GM12891 (cell line): Measurements from ENCODE around the gene DAPP1.

ENCODE experiments used
- DNase-seq: peaks from one replicate; pipeline ENCODE4 v3.0.0; 2011; ENCODE audit warnings: low spot score; ENCODE audit not compliant: insufficient read length
- FAIRE-seq: peaks from 2 replicates; lab custom pipeline; 2011; peaks lifted over from hg19 to GRCh38; lab: Jason Lieb, UNC
- PAX5 ChIP-seq: IDR thresholded peaks from 2 replicates; pipeline ENCODE4 v1.6.1; 2011; ENCODE audit warnings: low read length, moderate library complexity, mild to moderate bottlenecking; ENCODE audit not compliant: insufficient read depth, severe bottlenecking
- POLR2A ChIP-seq: IDR thresholded peaks from 2 replicates; pipeline ENCODE4 v1.6.1; 2011; ENCODE audit warnings: low read depth, low read length, control low read depth
- POLR2AphosphoS5 ChIP-seq: IDR thresholded peaks from 2 replicates; pipeline ENCODE4 v1.6.1; 2011; ENCODE audit warnings: low read depth, low read length, control low read depth
- POU2F2 ChIP-seq: IDR thresholded peaks from 2 replicates; pipeline ENCODE4 v1.6.1; 2011; ENCODE audit warnings: low read depth, mild to moderate bottlenecking, control low read depth, low read length, moderate library complexity
- SPI1 ChIP-seq: IDR thresholded peaks from 2 replicates; pipeline ENCODE4 v1.6.1; 2011; ENCODE audit warnings: low read depth, low read length, control low read depth
- TAF1 ChIP-seq: IDR thresholded peaks from 2 replicates; pipeline ENCODE4 v1.6.1; 2011; ENCODE audit warnings: low read depth, low read length, control low read depth

The DAPP1 gene

GRCh38 chr4:99834569-99834968, 17.9 kb downstream of the DAPP1 start:
- TF ChIP-seq POLR2A: no peak
- no peak for TF ChIP-seq TAF1
- DNase-seq (no peak), FAIRE-seq (no peak)

GRCh38 chr4:99835942-99836341, 19.3 kb downstream of the DAPP1 start:
- FAIRE-seq (no peak), DNase-seq (no peak)
- TF ChIP-seq POLR2A: no peak
- no peak for TF ChIP-seq SPI1
- TF ChIP-seq POU2F2: no peak
- no peak for TF ChIP-seq TAF1
- TF ChIP-seq PAX5: no peak
- no peak for TF ChIP-seq POLR2AphosphoS5

- TF ChIP-seq SPI1 (no peak), POLR2AphosphoS5 (no peak), TAF1 (no peak), PAX5 (no peak)
- DNase-seq: no peak
- no peak for FAIRE-seq
Measured at GRCh38 chr4:99838927-99839326, 22.3 kb downstream of the DAPP1 start.

GRCh38 chr4:99841129-99841528, 24.5 kb downstream of the DAPP1 start:
- DNase-seq (no peak), FAIRE-seq (peak; percentile 66)
- TF ChIP-seq POU2F2 (no peak), POLR2AphosphoS5 (no peak), SPI1 (no peak), POLR2A (no peak), PAX5 (no peak), TAF1 (no peak)

GRCh38 chr4:99843413-99843812, 26.8 kb downstream of the DAPP1 start:
- TF ChIP-seq PAX5: no peak
- no peak for TF ChIP-seq SPI1
- TF ChIP-seq POLR2AphosphoS5: no peak
- TF ChIP-seq POLR2A: no peak
- no peak for TF ChIP-seq TAF1
- TF ChIP-seq POU2F2: no peak
- FAIRE-seq: no peak
- DNase-seq: no peak

GRCh38 chr4:99844048-99844447, 27.4 kb downstream of the DAPP1 start:
- no peak for DNase-seq
- FAIRE-seq: no peak

GRCh38 chr4:99845179-99845578, 28.6 kb downstream of the DAPP1 start:
- no peak for DNase-seq
- TF ChIP-seq PAX5 (no peak), TAF1 (no peak), POU2F2 (no peak), SPI1 (no peak), POLR2AphosphoS5 (no peak), POLR2A (no peak)
- FAIRE-seq: peak; percentile 13

More at GRCh38 chr4:99844048-99844447, 27.4 kb downstream of the DAPP1 start:
- TF ChIP-seq SPI1 (no peak), TAF1 (no peak), POLR2A (no peak), PAX5 (no peak), POLR2AphosphoS5 (no peak), POU2F2 (no peak)

GRCh38 chr4:99845708-99846469, 29.3 kb downstream of the DAPP1 start:
- DNase-seq (no peak), FAIRE-seq (peak; percentile 51)
- no peak for TF ChIP-seq TAF1
- TF ChIP-seq PAX5: no peak
- no peak for TF ChIP-seq POLR2A
- no peak for TF ChIP-seq POLR2AphosphoS5
- no peak for TF ChIP-seq POU2F2
- TF ChIP-seq SPI1: no peak

GRCh38 chr4:99846891-99847290, 30.3 kb downstream of the DAPP1 start:
- FAIRE-seq: no peak
- DNase-seq: no peak
- no peak for TF ChIP-seq POLR2AphosphoS5
- no peak for TF ChIP-seq TAF1
- no peak for TF ChIP-seq POLR2A
- no peak for TF ChIP-seq SPI1
- TF ChIP-seq PAX5: no peak
- TF ChIP-seq POU2F2: no peak

- DNase-seq (no peak), FAIRE-seq (peak; percentile 99)
- TF ChIP-seq PAX5: peak; percentile 71
- peak; percentile 98 for TF ChIP-seq SPI1
- peak; percentile 35; the same call in 1 of the 2 replicates for TF ChIP-seq POU2F2
- 0 out of 2 replicates have a peak, but pooled peaks have one; percentile 33 for TF ChIP-seq POLR2A
- TF ChIP-seq POLR2AphosphoS5: peak; percentile 40; the same call in 1 of the 2 replicates
- TF ChIP-seq TAF1: no peak
Measured at GRCh38 chr4:99847362-99847976, 30.8 kb downstream of the DAPP1 start.
